Central memory CD8-positive, alpha-beta T cell (primary cell): ENCODE measurements around the gene ALX3.

Experiments used
- ATAC-seq: fragments of 150-1000 bp; cut with Tn5 transposase; replicated peaks from 2 replicates; pipeline ENCODE4 v1.10.0; 2022; ENCODE audit warnings: mild to moderate bottlenecking, moderate FRiP score, moderate number of reproducible peaks; ENCODE audit not compliant: poor library complexity, severe bottlenecking; ENCODE audit errors: extremely low read depth
- DNase-seq, 2 donors: peaks; one replicate each; pipeline ENCODE4 v3.0.0; 2021; ENCODE audit warnings: low spot score in 2 of 2
- H3K27ac Mint-ChIP-seq: one replicate; pipeline ENCODE4 v1.8.0; 2022; ENCODE audit warnings: low read depth, mild to moderate bottlenecking, moderate library complexity, mixed read lengths
- H3K27me3 Mint-ChIP-seq: one replicate; pipeline ENCODE4 v1.8.0; 2022; ENCODE audit warnings: mixed read lengths
- H3K36me3 Mint-ChIP-seq: one replicate; pipeline ENCODE4 v1.8.0; 2022; ENCODE audit warnings: mild to moderate bottlenecking, moderate library complexity, mixed read lengths; ENCODE audit not compliant: insufficient read depth
- H3K4me1 Mint-ChIP-seq: one replicate; pipeline ENCODE4 v1.8.0; 2022; ENCODE audit warnings: mixed read lengths
- H3K4me3 Mint-ChIP-seq: one replicate; pipeline ENCODE4 v1.8.0; 2022; ENCODE audit warnings: mild to moderate bottlenecking, moderate library complexity, mixed read lengths
- H3K9me3 Mint-ChIP-seq: one replicate; pipeline ENCODE4 v1.8.0; 2022; ENCODE audit warnings: mixed read lengths

ALX3 gene

GRCh38 chr1:110057963-110058518, 12.4 kb downstream of the ALX3 start:
- ATAC-seq (no peak), DNase-seq (no peak)
- no peak overlapping the region for H3K4me3 Mint-ChIP-seq
- peaks cover 24% of the 10 kb centered on the region for H3K36me3 Mint-ChIP-seq
- H3K4me1 Mint-ChIP-seq = peaks cover 5% of the 10 kb centered on the region
- no peaks in the 10 kb centered on the region for H3K9me3 Mint-ChIP-seq
- H3K27me3 Mint-ChIP-seq = no peaks in the 10 kb centered on the region
- H3K27ac Mint-ChIP-seq = peak overlapping the region; percentile 13

DNA sequence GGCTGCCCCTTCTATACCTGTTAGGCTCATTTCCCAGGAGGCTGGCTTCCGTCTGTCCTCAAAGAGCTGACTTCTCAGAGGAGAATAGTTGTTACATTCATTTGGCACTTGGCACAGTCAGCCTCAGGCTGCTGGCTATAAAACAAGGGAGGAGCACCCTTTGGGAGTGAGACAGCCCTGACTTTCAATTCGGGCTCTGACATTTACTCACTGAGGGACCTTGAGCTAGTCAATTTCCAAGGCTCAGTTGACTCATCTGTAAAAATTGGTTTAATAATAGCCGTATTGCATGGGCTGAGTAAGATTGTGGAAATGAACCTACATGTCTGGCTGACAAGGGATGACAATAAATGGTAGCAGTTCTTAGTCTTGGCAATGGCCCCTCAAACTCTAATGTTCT, 13.7 kb downstream of the ALX3 start:
- Mint-ChIP-seq H3K4me3 (no peak overlapping the region), H3K9me3 (no peaks in the 10 kb centered on the region), H3K36me3 (peaks cover 33% of the 10 kb centered on the region), H3K4me1 (peaks cover 5% of the 10 kb centered on the region), H3K27me3 (no peaks in the 10 kb centered on the region), H3K27ac (no peak overlapping the region)
- no peak for ATAC-seq
- no peak for DNase-seq

- no peak for DNase-seq
- Mint-ChIP-seq H3K4me1 (peaks cover 5% of the 10 kb centered on the region), H3K9me3 (no peaks in the 10 kb centered on the region), H3K27me3 (no peaks in the 10 kb centered on the region), H3K27ac (no peak overlapping the region), H3K36me3 (peaks cover 35% of the 10 kb centered on the region), H3K4me3 (no peak overlapping the region)
- ATAC-seq = no peak
Measured at GRCh38 chr1:110056285-110056683, 14.2 kb downstream of the ALX3 start.

- Mint-ChIP-seq H3K4me1 (peaks cover 5% of the 10 kb centered on the region), H3K9me3 (no peaks in the 10 kb centered on the region), H3K27me3 (no peaks in the 10 kb centered on the region), H3K4me3 (no peak overlapping the region), H3K36me3 (peaks cover 38% of the 10 kb centered on the region), H3K27ac (no peak overlapping the region)
- ATAC-seq (no peak), DNase-seq (no peak)
Measured at GRCh38 chr1:110055493-110056284, 14.8 kb downstream of the ALX3 start.

DNA sequence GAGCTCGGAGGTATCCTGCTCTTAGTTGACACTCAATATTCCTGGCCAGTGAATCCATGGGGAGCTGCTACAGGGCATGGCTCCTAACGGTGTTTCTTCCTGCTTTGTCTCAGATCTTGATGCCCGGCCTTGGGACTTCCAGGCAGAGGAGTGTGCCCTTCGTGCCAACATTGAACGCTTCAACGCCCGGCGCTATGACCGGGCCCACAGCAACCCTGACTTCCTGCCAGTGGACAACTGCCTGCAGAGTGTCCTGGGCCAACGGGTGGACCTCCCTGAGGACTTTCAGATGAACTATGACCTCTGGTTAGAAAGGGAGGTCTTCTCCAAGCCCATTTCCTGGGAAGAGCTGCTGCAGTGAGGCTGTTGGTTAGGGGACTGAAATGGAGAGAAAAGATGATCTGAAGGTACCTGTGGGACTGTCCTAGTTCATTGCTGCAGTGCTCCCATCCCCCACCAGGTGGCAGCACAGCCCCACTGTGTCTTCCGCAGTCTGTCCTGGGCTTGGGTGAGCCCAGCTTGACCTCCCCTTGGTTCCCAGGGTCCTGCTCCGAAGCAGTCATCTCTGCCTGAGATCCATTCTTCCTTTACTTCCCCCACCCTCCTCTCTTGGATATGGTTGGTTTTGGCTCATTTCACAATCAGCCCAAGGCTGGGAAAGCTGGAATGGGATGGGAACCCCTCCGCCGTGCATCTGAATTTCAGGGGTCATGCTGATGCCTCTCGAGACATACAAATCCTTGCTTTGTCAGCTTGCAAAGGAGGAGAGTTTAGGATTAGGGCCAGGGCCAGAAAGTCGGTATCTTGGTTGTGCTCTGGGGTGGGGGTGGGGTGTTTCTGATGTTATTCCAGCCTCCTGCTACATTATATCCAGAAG, 16.7 kb downstream of the ALX3 start:
- peak; percentile 35 to 66 for DNase-seq
- Mint-ChIP-seq H3K4me1 (no peaks in the 10 kb centered on the region), H3K4me3 (no peak overlapping the region), H3K9me3 (no peaks in the 10 kb centered on the region), H3K27ac (no peak overlapping the region), H3K27me3 (no peaks in the 10 kb centered on the region), H3K36me3 (peaks cover 52% of the 10 kb centered on the region)
- no peak for ATAC-seq

- no peaks in the 10 kb centered on the region for H3K4me1 Mint-ChIP-seq
- DNase-seq = no peak
- ATAC-seq = no peak
- H3K27me3 Mint-ChIP-seq = no peaks in the 10 kb centered on the region
- no peak overlapping the region for H3K27ac Mint-ChIP-seq
- no peaks in the 10 kb centered on the region for H3K9me3 Mint-ChIP-seq
- peaks cover 59% of the 10 kb centered on the region for H3K36me3 Mint-ChIP-seq
- no peak overlapping the region for H3K4me3 Mint-ChIP-seq
Measured at GRCh38 chr1:110051262-110051648, 19.2 kb downstream of the ALX3 start.

GRCh38 chr1:110050602-110051261, 19.7 kb downstream of the ALX3 start:
- Mint-ChIP-seq H3K27me3 (no peaks in the 10 kb centered on the region), H3K27ac (no peak overlapping the region), H3K36me3 (peaks cover 62% of the 10 kb centered on the region), H3K4me3 (no peak overlapping the region), H3K9me3 (no peaks in the 10 kb centered on the region), H3K4me1 (no peaks in the 10 kb centered on the region)
- ATAC-seq (no peak), DNase-seq (no peak)

DNA sequence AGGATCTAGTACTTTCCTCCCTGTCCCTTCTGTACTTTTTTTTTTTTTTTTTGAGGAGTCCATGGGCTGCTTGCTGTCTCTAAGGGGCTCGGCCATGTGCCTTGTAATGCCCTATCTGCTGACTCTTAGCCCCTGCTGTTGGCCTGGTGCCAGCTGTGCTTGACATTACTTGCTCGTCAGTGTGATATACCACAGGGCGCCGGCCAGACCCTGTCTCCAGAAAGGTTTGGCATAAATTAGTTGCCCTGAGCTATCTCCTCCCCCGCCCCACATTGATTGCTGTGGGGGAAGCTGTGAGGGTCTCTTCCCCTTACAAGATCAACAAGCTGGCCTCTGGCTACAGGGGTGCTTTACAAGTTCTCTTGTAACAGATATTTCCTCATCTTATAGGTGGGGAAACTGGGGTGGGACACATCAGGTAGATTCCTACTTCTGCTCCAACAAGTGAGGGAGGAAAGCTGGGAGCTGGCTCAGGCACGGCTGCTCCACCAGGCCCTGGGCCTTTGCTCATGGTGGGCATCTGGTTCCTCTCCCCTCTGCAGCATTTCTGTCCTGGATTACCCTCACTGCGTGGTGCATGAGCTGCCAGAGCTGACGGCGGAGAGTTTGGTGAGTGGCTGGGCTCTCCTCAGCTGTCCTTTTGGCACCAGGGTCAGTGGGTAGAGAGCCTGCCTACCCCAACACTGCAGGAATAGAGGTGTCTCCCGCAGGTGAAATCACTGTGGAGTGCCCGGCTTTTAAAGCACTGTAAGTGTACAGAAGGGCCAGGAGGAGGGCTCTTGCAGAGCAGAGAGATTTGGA, 20.5 kb downstream of the ALX3 start:
- Mint-ChIP-seq H3K36me3 (peaks cover 61% of the 10 kb centered on the region), H3K27ac (peak overlapping the region; percentile 70), H3K9me3 (no peaks in the 10 kb centered on the region), H3K4me1 (no peaks in the 10 kb centered on the region), H3K4me3 (no peak overlapping the region), H3K27me3 (no peaks in the 10 kb centered on the region)
- no peak for ATAC-seq
- no peak for DNase-seq

GRCh38 chr1:110048923-110049601, 21.4 kb downstream of the ALX3 start:
- no peaks in the 10 kb centered on the region for H3K9me3 Mint-ChIP-seq
- H3K27me3 Mint-ChIP-seq = no peaks in the 10 kb centered on the region
- no peak for ATAC-seq
- no peak for DNase-seq
- H3K4me3 Mint-ChIP-seq = no peak overlapping the region
- peak overlapping the region; percentile 70 for H3K27ac Mint-ChIP-seq
- peaks cover 66% of the 10 kb centered on the region for H3K36me3 Mint-ChIP-seq
- no peaks in the 10 kb centered on the region for H3K4me1 Mint-ChIP-seq

DNA sequence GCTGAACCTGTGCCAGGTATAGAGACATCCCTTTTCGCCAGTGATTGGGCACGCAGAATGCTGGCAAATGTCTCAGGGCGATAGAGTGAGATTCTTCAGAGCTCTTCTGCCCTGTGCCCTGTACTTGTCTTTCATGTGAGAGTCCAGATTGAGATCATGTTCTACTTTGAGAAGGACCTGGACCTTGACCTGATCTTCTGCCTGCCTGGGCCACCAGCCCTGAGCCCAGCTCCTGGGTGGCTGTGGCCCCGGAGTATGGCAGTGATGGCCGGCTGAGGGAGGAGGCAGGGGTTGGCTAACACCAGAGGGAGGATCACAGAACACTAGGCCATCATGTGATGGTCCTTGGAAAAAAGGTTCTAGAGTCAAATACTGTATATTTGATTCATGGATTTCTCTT, 22.2 kb downstream of the ALX3 start:
- Mint-ChIP-seq H3K4me3 (no peak overlapping the region), H3K27me3 (no peaks in the 10 kb centered on the region), H3K27ac (no peak overlapping the region), H3K4me1 (no peaks in the 10 kb centered on the region), H3K36me3 (peaks cover 66% of the 10 kb centered on the region), H3K9me3 (no peaks in the 10 kb centered on the region)
- DNase-seq (no peak), ATAC-seq (no peak)

- H3K9me3 Mint-ChIP-seq = no peaks in the 10 kb centered on the region
- no peaks in the 10 kb centered on the region for H3K27me3 Mint-ChIP-seq
- H3K36me3 Mint-ChIP-seq = peaks cover 65% of the 10 kb centered on the region
- ATAC-seq = no peak
- no peak overlapping the region for H3K4me3 Mint-ChIP-seq
- no peaks in the 10 kb centered on the region for H3K4me1 Mint-ChIP-seq
- H3K27ac Mint-ChIP-seq = no peak overlapping the region
- no peak for DNase-seq
Measured at GRCh38 chr1:110047463-110047862, 23.0 kb downstream of the ALX3 start.
